HepG2 (cell line): ENCODE measurements around the gene FIZ1.

Source experiments
- CTCF ChIP-seq: sonication (generic); formaldehyde crosslinking; IDR thresholded peaks from 2 replicates; pipeline ENCODE4 v1.5.0; 2020; ENCODE audit warnings: mild to moderate bottlenecking, missing genetic modification reagents, moderate library complexity
- PCBP1 ChIP-seq: fragments of 200-400 bp; formaldehyde crosslinking; IDR thresholded peaks from 2 replicates; pipeline ENCODE4 v1.6.1; 2017; ENCODE audit warnings: mild to moderate bottlenecking, low read depth, low read length, borderline replicate concordance
- ZEB1 ChIP-seq: IDR thresholded peaks from 2 replicates; pipeline ENCODE4 v1.6.1; 2012; ENCODE audit warnings: mild to moderate bottlenecking, low read depth, inconsistent platforms; ENCODE audit not compliant: insufficient replicate concordance
- ZNF550 ChIP-seq: sonication (generic); formaldehyde crosslinking; IDR thresholded peaks from 2 replicates; pipeline ENCODE4 v1.4.0; 2020; ENCODE audit warnings: mild to moderate bottlenecking, missing genetic modification reagents, borderline replicate concordance
- ZNF777 ChIP-seq: sonication (generic); formaldehyde crosslinking; IDR thresholded peaks from 2 replicates; pipeline ENCODE4 v1.4.0; 2020; ENCODE audit warnings: missing genetic modification reagents

GRCh38 chr19:55544776-55545439, 54.4 kb downstream of the FIZ1 start:
- TF ChIP-seq CTCF (CRISPR knock-in tag) (no peak), ZEB1 (no peak), PCBP1 (no peak), ZNF777 (CRISPR knock-in tag) (no peak), ZNF550 (CRISPR knock-in tag) (no peak)
